GM08714 (cell line): ENCODE results near the gene CADM1.

Experiments
- H3K4me3 ChIP-seq: fragments of 200-500 bp; sonication (Bioruptor generic); 2 replicates; pipeline ENCODE4 v1.5.1; 2014; ENCODE audit warnings: mild to moderate bottlenecking, low read length, inconsistent platforms
- ZNF274 ChIP-seq: IDR thresholded peaks from 2 replicates; pipeline ENCODE4 v1.6.1; 2012; ENCODE audit warnings: mild to moderate bottlenecking, low read depth, low read length

CADM1 gene

GRCh38 chr11:115455613-115456012 lies 48.6 kb downstream of the CADM1 start:
- no peak overlapping the region for H3K4me3 ChIP-seq

GRCh38 chr11:115454525-115454924 lies 49.7 kb downstream of the CADM1 start:
- H3K4me3 ChIP-seq, result no peak overlapping the region
- TF ChIP-seq ZNF274, result no peak

More at GRCh38 chr11:115455613-115456012, 48.6 kb downstream of the CADM1 start:
- TF ChIP-seq ZNF274, result no peak

GRCh38 chr11:115453693-115454490 lies 50.3 kb downstream of the CADM1 start:
- TF ChIP-seq ZNF274, result no peak
- H3K4me3 ChIP-seq, result no peak overlapping the region

GRCh38 chr11:115452241-115452640 lies 52.0 kb downstream of the CADM1 start:
- H3K4me3 ChIP-seq, result no peak overlapping the region
- TF ChIP-seq ZNF274, result no peak

- TF ChIP-seq ZNF274, result no peak
- H3K4me3 ChIP-seq, result no peak overlapping the region
Measured at GRCh38 chr11:115450519-115450918, 53.7 kb downstream of the CADM1 start.

GRCh38 chr11:115447273-115447864 lies 56.8 kb downstream of the CADM1 start:
- no peak for TF ChIP-seq ZNF274
- no peak overlapping the region for H3K4me3 ChIP-seq

GRCh38 chr11:115446214-115446613 lies 58.0 kb downstream of the CADM1 start:
- no peak overlapping the region for H3K4me3 ChIP-seq
- TF ChIP-seq ZNF274, result no peak

- TF ChIP-seq ZNF274, result no peak
- H3K4me3 ChIP-seq, result no peak overlapping the region
Measured at GRCh38 chr11:115444542-115444941, 59.7 kb downstream of the CADM1 start.

GRCh38 chr11:115439969-115440540 lies 64.2 kb downstream of the CADM1 start:
- TF ChIP-seq ZNF274, result no peak
- H3K4me3 ChIP-seq, result no peak overlapping the region

- no peak overlapping the region for H3K4me3 ChIP-seq
- TF ChIP-seq ZNF274, result no peak
Measured at GRCh38 chr11:115439385-115439784, 64.8 kb downstream of the CADM1 start.

- no peak for TF ChIP-seq ZNF274
Measured at GRCh38 chr11:115437902-115438575, 66.2 kb downstream of the CADM1 start.

GRCh38 chr11:115430345-115430744 lies 73.9 kb downstream of the CADM1 start:
- TF ChIP-seq ZNF274, result no peak
- no peak overlapping the region for H3K4me3 ChIP-seq

More at GRCh38 chr11:115437902-115438575, 66.2 kb downstream of the CADM1 start:
- no peak overlapping the region for H3K4me3 ChIP-seq

GRCh38 chr11:115428306-115428705 lies 75.9 kb downstream of the CADM1 start:
- H3K4me3 ChIP-seq, result no peak overlapping the region
- TF ChIP-seq ZNF274, result no peak

- H3K4me3 ChIP-seq, result no peak overlapping the region
- TF ChIP-seq ZNF274, result no peak
Measured at GRCh38 chr11:115425816-115426215, 78.4 kb downstream of the CADM1 start.
